HCT116 (cell line): ENCODE results near the gene SUOX.

ENCODE experiments used
- ATF3 ChIP-seq: IDR thresholded peaks from 2 replicates; pipeline ENCODE4 v1.6.1; 2012
- CTCF ChIP-seq, 3 experiments: fragments of 200-600 bp in 1 of 3; sonication (generic) in 1 of 3; IDR thresholded peaks in 2 of 3; conservative IDR thresholded peaks in 1 of 3; 2 replicates each; pipeline ENCODE4 v1.5.1; 2012 to 2017; ENCODE audit warnings: low read depth in 2 of 3, low read length in 2 of 3, antibody characterized with exemption in 1 of 3, borderline replicate concordance in 1 of 3, control low read depth in 1 of 3, mild to moderate bottlenecking in 1 of 3, mixed read lengths in 1 of 3, mixed run types in 1 of 3, moderate library complexity in 1 of 3; ENCODE audit not compliant: insufficient read depth in 1 of 3
- ZNF274 ChIP-seq: fragments of 200-500 bp; sonication (Bioruptor generic); IDR thresholded peaks from 2 replicates; pipeline ENCODE4 v1.6.1; 2014; ENCODE audit warnings: mild to moderate bottlenecking, low read depth, low read length, inconsistent platforms

- TF ChIP-seq ZNF274, result no peak
- TF ChIP-seq CTCF (IDR thresholded peaks at IDR 0.05 in 2 of 3, conservative IDR thresholded peaks at IDR 0.05 in 1 of 3; ENCODE audit: borderline replicate concordance in 1 of 3, insufficient read depth in 1 of 3, low read depth in 2 of 3, low read length in 2 of 3), result no peak
- TF ChIP-seq ATF3, result no peak
Observed at GRCh38 chr12:56020423-56021184, 23.5 kb downstream of the SUOX start, which contains the start of gene IKZF4.
